H1 (cell line): ENCODE data around the gene TCF7L2. TPM values are rescaled to one million over a fixed set of nuclear protein-coding genes. Genes with fewer than 3 reads are reported as not detected.

Source experiments
- CTCF ChIA-PET: fragments of 300-600 bp; sonication (Branson Sonifier 250); formaldehyde crosslinking; loops from one replicate; lab custom pipeline; 2021; ENCODE audit not compliant: partially characterized antibody; lab: Charles Lee
- POLR2A ChIA-PET: fragments of 300-600 bp; sonication (Branson Sonifier 250); formaldehyde crosslinking; loops from one replicate; lab custom pipeline; 2021; ENCODE audit warnings: inconsistent platforms; ENCODE audit not compliant: partially characterized antibody; lab: Charles Lee
- DNase-seq, 2 experiments: peaks; one replicate each; pipeline versions ENCODE4 v3.0.0 to v3.0.0-alpha.2; 2010 to 2022; ENCODE audit warnings: low spot score in 2 of 2, low read depth in 1 of 2, mixed read lengths in 1 of 2
- FAIRE-seq: peaks from 2 replicates; lab custom pipeline; 2011; peaks lifted over from hg19 to GRCh38; lab: Jason Lieb, UNC
- H2AFZ ChIP-seq: 2 replicates; pipeline ENCODE4 v1.8.1; 2012; ENCODE audit warnings: low read length, inconsistent platforms
- H2AK5ac ChIP-seq: 2 replicates; pipeline ENCODE4 v1.6.1; 2013; ENCODE audit warnings: low read depth, low read length
- H2BK120ac ChIP-seq: replicated peaks from 2 replicates; pipeline ENCODE3; 2013; ENCODE audit warnings: low read depth, low read length, inconsistent platforms
- H2BK12ac ChIP-seq: 2 replicates; pipeline ENCODE4 v1.6.1; 2013; ENCODE audit warnings: low read depth, low read length
- H2BK15ac ChIP-seq: 2 replicates; pipeline ENCODE4 v1.6.1; 2013; ENCODE audit warnings: low read length
- H2BK20ac ChIP-seq: 2 replicates; pipeline ENCODE4 v1.6.1; 2013; ENCODE audit warnings: low read length
- H2BK5ac ChIP-seq: 2 replicates; pipeline ENCODE4 v1.6.1; 2013; ENCODE audit warnings: low read depth, low read length
- H3K14ac ChIP-seq: 2 replicates; pipeline ENCODE4 v1.6.1; 2013; ENCODE audit warnings: inconsistent platforms; ENCODE audit not compliant: insufficient read length
- H3K18ac ChIP-seq: 2 replicates; pipeline ENCODE4 v1.6.1; 2013; ENCODE audit warnings: low read length; ENCODE audit errors: extremely low read depth
- H3K23ac ChIP-seq: 2 replicates; pipeline ENCODE4 v1.6.1; 2013; ENCODE audit warnings: inconsistent platforms; ENCODE audit not compliant: insufficient read length
- H3K23me2 ChIP-seq: 2 replicates; pipeline ENCODE4 v1.6.1; 2013; ENCODE audit warnings: low read depth, low read length
- H3K27ac ChIP-seq: 2 replicates; pipeline ENCODE4 v1.6.1; 2011; ENCODE audit warnings: low read depth, low read length, inconsistent platforms
- H3K27me3 ChIP-seq, 4 experiments: replicated peaks in 1 of 4; 1 replicate in 1 of 4; 2 replicates in 3 of 4; pipeline versions ENCODE4 v1.6.1 to v1.8.1; 2011 to 2013; ENCODE audit warnings: low read length in 3 of 4, mild to moderate bottlenecking in 3 of 4, inconsistent platforms in 2 of 4, mixed read lengths in 2 of 4, moderate library complexity in 1 of 4; ENCODE audit not compliant: control insufficient read depth in 3 of 4, insufficient read depth in 3 of 4; ENCODE audit errors: extremely low read depth in 1 of 4
- H3K36me3 ChIP-seq, 4 experiments: 2 replicates each; pipeline versions ENCODE4 v1.6.1 to v1.8.1; 2011 to 2013; ENCODE audit warnings: mild to moderate bottlenecking in 4 of 4, low read length in 3 of 4, moderate library complexity in 2 of 4, control low read depth in 1 of 4, inconsistent platforms in 1 of 4; ENCODE audit not compliant: insufficient read depth in 4 of 4, control insufficient read depth in 2 of 4
- H3K4ac ChIP-seq: replicated peaks from 2 replicates; pipeline ENCODE3; 2013; ENCODE audit warnings: low read length, low read depth, mixed read lengths, inconsistent platforms; ENCODE audit not compliant: insufficient read length
- H3K4me1 ChIP-seq, 4 experiments: replicated peaks in 1 of 4; 1 replicate in 1 of 4; 2 replicates in 3 of 4; pipeline versions ENCODE4 v1.6.1 to v1.8.1; 2011 to 2013; ENCODE audit warnings: low read length in 3 of 4, inconsistent platforms in 2 of 4, mixed read lengths in 1 of 4; ENCODE audit not compliant: insufficient read depth in 4 of 4, control insufficient read depth in 3 of 4
- H3K4me2 ChIP-seq, 2 experiments: 2 replicates each; pipeline versions ENCODE4 v1.6.1 to v1.8.1; 2011 to 2013; ENCODE audit warnings: low read depth in 2 of 2, low read length in 2 of 2, control low read depth in 1 of 2, inconsistent platforms in 1 of 2, mild to moderate bottlenecking in 1 of 2; ENCODE audit not compliant: insufficient read depth in 1 of 2
- H3K4me3 ChIP-seq, 4 experiments: fragments of 200-600, 300-600 bp in 1 of 4; sonication (generic), shearing (Covaris generic), sonication (Bioruptor Twin) in 1 of 4; 2 replicates each; pipeline versions ENCODE4 v1.5.1 to v1.8.1; 2011 to 2016; ENCODE audit warnings: low read length in 4 of 4, low read depth in 3 of 4, control low read depth in 2 of 4, inconsistent platforms in 2 of 4, mild to moderate bottlenecking in 2 of 4, mixed read lengths in 1 of 4, moderate library complexity in 1 of 4; ENCODE audit not compliant: insufficient read depth in 2 of 4; ENCODE audit errors: extremely low read depth in 1 of 4
- H3K56ac ChIP-seq: replicated peaks from 2 replicates; pipeline ENCODE3; 2013; ENCODE audit warnings: low read depth, mild to moderate bottlenecking, mixed read lengths, low read length, inconsistent platforms; ENCODE audit not compliant: insufficient read length
- H3K79me1 ChIP-seq: 2 replicates; pipeline ENCODE4 v1.6.1; 2013; ENCODE audit warnings: low read depth, low read length, control low read depth
- H3K79me2 ChIP-seq, 2 experiments: 2 replicates each; pipeline versions ENCODE4 v1.6.1 to v1.8.1; 2012 to 2013; ENCODE audit warnings: low read length in 2 of 2, mild to moderate bottlenecking in 2 of 2, inconsistent platforms in 1 of 2; ENCODE audit not compliant: insufficient read depth in 2 of 2, control insufficient read depth in 1 of 2
- H3K9ac ChIP-seq, 4 experiments: replicated peaks in 1 of 4; 1 replicate in 1 of 4; 2 replicates in 3 of 4; pipeline versions ENCODE4 v1.6.1 to v1.8.1; 2011 to 2013; ENCODE audit warnings: low read depth in 3 of 4, low read length in 3 of 4, control low read depth in 2 of 4, mild to moderate bottlenecking in 2 of 4, moderate library complexity in 2 of 4, inconsistent platforms in 1 of 4; ENCODE audit errors: extremely low read depth in 1 of 4
- H3K9me3 ChIP-seq, 2 experiments: 2 replicates each; pipeline versions ENCODE4 v1.6.1 to v1.8.1; 2012 to 2013; ENCODE audit warnings: mild to moderate bottlenecking in 2 of 2, moderate library complexity in 2 of 2, control low read depth in 1 of 2, inconsistent platforms in 1 of 2, low read depth in 1 of 2, low read length in 1 of 2, mixed read lengths in 1 of 2; ENCODE audit not compliant: insufficient read depth in 2 of 2
- H4K20me1 ChIP-seq, 2 experiments: replicated peaks in 1 of 2; 2 replicates each; pipeline versions ENCODE3 to v1.8.1; 2011 to 2013; ENCODE audit warnings: inconsistent platforms in 2 of 2, low read length in 2 of 2, mild to moderate bottlenecking in 1 of 2; ENCODE audit not compliant: insufficient read depth in 2 of 2, control insufficient read depth in 1 of 2
- H4K5ac ChIP-seq: 2 replicates; pipeline ENCODE4 v1.6.1; 2013; ENCODE audit warnings: low read length, low read depth, mixed read lengths, inconsistent platforms; ENCODE audit not compliant: insufficient read length
- H4K8ac ChIP-seq: 2 replicates; pipeline ENCODE4 v1.8.0; 2013; ENCODE audit warnings: mild to moderate bottlenecking, moderate library complexity, low read length, inconsistent platforms; ENCODE audit not compliant: insufficient read depth; ENCODE audit errors: extremely low read depth
- H4K91ac ChIP-seq: replicated peaks from 2 replicates; pipeline ENCODE3; 2013; ENCODE audit warnings: low read length, mixed read lengths, inconsistent platforms; ENCODE audit not compliant: insufficient read length
- CHD2 ChIP-seq: IDR thresholded peaks from 2 replicates; pipeline ENCODE4 v1.6.1; 2012; ENCODE audit warnings: low read length, improper control_type of control experiment
- CTBP2 ChIP-seq: IDR thresholded peaks from 2 replicates; pipeline ENCODE4 v1.7.0; 2011; ENCODE audit warnings: borderline replicate concordance, mild to moderate bottlenecking, moderate library complexity, mixed read lengths, low read length; ENCODE audit not compliant: insufficient read depth, insufficient read length
- EGR1 ChIP-seq: IDR thresholded peaks from 2 replicates; pipeline ENCODE4 v1.6.1; 2011; ENCODE audit warnings: low read depth, low read length, borderline replicate concordance
- HDAC2 ChIP-seq, 2 experiments: fragments of 300-600 bp in 1 of 2; sonication (generic) in 1 of 2; IDR thresholded peaks; 2 replicates each; pipeline ENCODE4 v1.6.1; 2011 to 2012; ENCODE audit warnings: low read depth in 2 of 2, low read length in 2 of 2, mild to moderate bottlenecking in 2 of 2, moderate library complexity in 2 of 2, borderline replicate concordance in 1 of 2, inconsistent platforms in 1 of 2
- KDM4A ChIP-seq: IDR thresholded peaks from one replicate; pipeline ENCODE4 v1.7.1; 2012; ENCODE audit warnings: low read depth, mild to moderate bottlenecking, moderate library complexity, low read length, inconsistent platforms; ENCODE audit not compliant: severe bottlenecking
- PHF8 ChIP-seq: fragments of 200-600 bp; sonication (generic); conservative IDR thresholded peaks from 2 replicates; pipeline ENCODE4 v1.7.1; 2012; ENCODE audit warnings: low read depth, mild to moderate bottlenecking, inconsistent platforms, low read length, moderate library complexity
- POU5F1 ChIP-seq: IDR thresholded peaks from 2 replicates; pipeline ENCODE4 v1.6.1; 2011; ENCODE audit warnings: low read depth, mild to moderate bottlenecking, low read length, moderate library complexity
- SAP30 ChIP-seq: fragments of 300-600 bp; sonication (generic); IDR thresholded peaks from 2 replicates; pipeline ENCODE4 v1.7.1; 2012; ENCODE audit warnings: low read length, moderate library complexity, mild to moderate bottlenecking, inconsistent platforms; ENCODE audit not compliant: insufficient read depth, insufficient replicate concordance
- TAF7 ChIP-seq: optimal IDR thresholded peaks from 2 replicates; pipeline ENCODE3; 2011; ENCODE audit warnings: low read depth, mild to moderate bottlenecking, inconsistent platforms, low read length, moderate library complexity, borderline replicate concordance
- WGBS, 2 experiments: shearing (Covaris generic) in 1 of 2; methylation state at CpG; one replicate each; pipeline versions ENCODE4 v1.1.6 to v1.1.7; 2013 to 2015; ENCODE audit warnings: low lambda C conversion rate in 2 of 2, mixed read lengths in 2 of 2, inconsistent platforms in 1 of 2, low coverage in 1 of 2, missing lambda C conversion rate in 1 of 2; ENCODE audit not compliant: insufficient replicate concordance in 2 of 2, insufficient coverage in 1 of 2, insufficient read length in 1 of 2; ENCODE audit errors: extremely low coverage in 1 of 2, missing lambda C conversion rate in 1 of 2; 5-methylcytosine and 5-hydroxymethylcytosine counted together
- polyA plus RNA-seq, 7 experiments: library from polyadenylated mRNA; depleted of rRNA in 3 of 7; stranded (reverse) in 5 of 7; unstranded in 2 of 7; fragments of >200 nt in 5 of 7; fragments of 200-250 nt in 2 of 7; gene quantifications; 1 replicate in 5 of 7; 2 replicates in 1 of 7; 4 replicates in 1 of 7; pipeline versions ENCODE4 v1.2.1 to v1.2.3, GENCODE V29; 2011 to 2013; ENCODE audit warnings: missing spikeins in 2 of 7, mixed read lengths in 2 of 7
- total RNA-seq: library from RNA; stranded (reverse); fragmentation: NEBNext Ultra II Directional; extraction: Animal tissue kit (Norgen Biotek cat#: 25700); gene quantifications from 2 replicates; pipeline ENCODE4 v1.2.1, GENCODE V29; 2021
- TF ChIP-seq, protein P1 (sequence below), 3 experiments: IDR thresholded peaks; 1 replicate in 2 of 3; 2 replicates in 1 of 3; pipeline versions ENCODE4 v1.5.1 to v1.6.1; 2011; ENCODE audit warnings: low read length in 3 of 3, mild to moderate bottlenecking in 3 of 3, inconsistent platforms in 2 of 3, low read depth in 1 of 3, moderate library complexity in 1 of 3; ENCODE audit not compliant: insufficient read depth in 1 of 3; ENCODE audit errors: control extremely low read depth in 1 of 3

Gene TCF7L2
- total and polyA plus RNA-seq, 2 of the 8 experiments (the other 6 are each of a cell fraction or from before 2014, with no cell fraction given) = 33.9 to 67.3 TPM

DNA sequence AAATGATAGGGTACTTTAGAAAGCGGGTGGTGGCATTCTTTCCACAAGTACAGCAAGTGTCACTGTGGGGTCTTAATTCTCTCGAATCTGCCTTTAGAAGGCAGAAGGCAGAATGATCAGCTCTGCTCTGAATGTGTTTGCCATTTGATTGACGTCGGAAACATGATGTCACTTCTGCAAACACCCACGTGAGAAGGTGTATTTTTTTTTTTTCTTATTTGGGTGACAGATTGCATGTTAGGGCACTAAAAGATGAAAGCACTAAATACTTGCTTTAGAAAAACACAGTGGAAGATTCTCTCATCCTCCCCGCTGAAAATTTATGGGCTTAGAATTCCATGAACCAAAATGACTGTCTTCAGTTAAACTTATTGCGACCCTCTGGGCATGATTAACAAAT is 150.2 kb downstream of the TCF7L2 start:
- H2AFZ ChIP-seq = no peak overlapping the region
- H3K27me3 ChIP-seq = no peaks in the 10 kb centered on the region
- no peak overlapping the region for H2BK20ac ChIP-seq
- no peak overlapping the region for H2BK5ac ChIP-seq
- no peak overlapping the region for H3K14ac ChIP-seq
- H2BK12ac ChIP-seq = no peak overlapping the region
- peaks cover 6 to 16% of the 10 kb centered on the region in 2 experiments for H4K20me1 ChIP-seq
- peaks cover 1 to 10% (median 6%) of the 10 kb centered on the region in 4 experiments for H3K4me1 ChIP-seq
- no peak overlapping the region for H2BK120ac ChIP-seq
- H4K91ac ChIP-seq = no peak overlapping the region
- no peaks in the 10 kb centered on the region for H3K9me3 ChIP-seq
- no peak overlapping the region for H3K4me3 ChIP-seq
- no peak overlapping the region for H3K4me2 ChIP-seq
- H3K36me3 ChIP-seq = peaks cover 0 to 17% (median 1%) of the 10 kb centered on the region in 4 experiments; a peak in 3 of 8 replicates
- no peak overlapping the region for H3K23ac ChIP-seq
- H2AK5ac ChIP-seq = no peak overlapping the region
- no peak overlapping the region for H2BK15ac ChIP-seq
- H3K79me1 ChIP-seq = peaks cover 11% of the 10 kb centered on the region; the same call in 1 of the 2 replicates
- H3K4ac ChIP-seq = no peak overlapping the region
- H3K23me2 ChIP-seq = no peaks in the 10 kb centered on the region
- H3K27ac ChIP-seq = no peak overlapping the region
- DNase-seq (no peak), FAIRE-seq (no peak)
- 86% methylated on average over 7 of the region's 7 CpGs; no CpG with 5 or more reads in 1 of the 2 experiments for WGBS, 2 experiments
- H4K8ac ChIP-seq = no peak overlapping the region
- H4K5ac ChIP-seq = no peak overlapping the region
- H3K79me2 ChIP-seq = peaks cover 0 to 81% of the 10 kb centered on the region in 2 experiments; a peak in 3 of 4 replicates
- CTCF ChIA-PET = interaction anchor here (1.0 to 2.3 kb wide), 3 partner anchors 7 to 22 kb away, joined by 3 to 6 read pairs (median 3); no protein-coding TSS in a partner anchor
- no peak overlapping the region for H3K9ac ChIP-seq
- no peak overlapping the region for H3K18ac ChIP-seq
- POLR2A ChIA-PET = interaction anchor here (0.6 kb wide), 1 partner anchor 868 kb away, joined by 3 read pairs; no protein-coding TSS in a partner anchor
- H3K56ac ChIP-seq = no peak overlapping the region
- TF ChIP-seq CHD2 (no peak), TAF7 (no peak), KDM4A (no peak), HDAC2 (IDR thresholded peaks at IDR 0.05; ENCODE audit: borderline replicate concordance in 1 of 2, low read depth in 2 of 2, low read length in 2 of 2) (no peak), EGR1 (no peak), POU5F1 (no peak), SAP30 (no peak), CTBP2 (no peak), PHF8 (no peak)
- TF ChIP-seq, protein P1, sequence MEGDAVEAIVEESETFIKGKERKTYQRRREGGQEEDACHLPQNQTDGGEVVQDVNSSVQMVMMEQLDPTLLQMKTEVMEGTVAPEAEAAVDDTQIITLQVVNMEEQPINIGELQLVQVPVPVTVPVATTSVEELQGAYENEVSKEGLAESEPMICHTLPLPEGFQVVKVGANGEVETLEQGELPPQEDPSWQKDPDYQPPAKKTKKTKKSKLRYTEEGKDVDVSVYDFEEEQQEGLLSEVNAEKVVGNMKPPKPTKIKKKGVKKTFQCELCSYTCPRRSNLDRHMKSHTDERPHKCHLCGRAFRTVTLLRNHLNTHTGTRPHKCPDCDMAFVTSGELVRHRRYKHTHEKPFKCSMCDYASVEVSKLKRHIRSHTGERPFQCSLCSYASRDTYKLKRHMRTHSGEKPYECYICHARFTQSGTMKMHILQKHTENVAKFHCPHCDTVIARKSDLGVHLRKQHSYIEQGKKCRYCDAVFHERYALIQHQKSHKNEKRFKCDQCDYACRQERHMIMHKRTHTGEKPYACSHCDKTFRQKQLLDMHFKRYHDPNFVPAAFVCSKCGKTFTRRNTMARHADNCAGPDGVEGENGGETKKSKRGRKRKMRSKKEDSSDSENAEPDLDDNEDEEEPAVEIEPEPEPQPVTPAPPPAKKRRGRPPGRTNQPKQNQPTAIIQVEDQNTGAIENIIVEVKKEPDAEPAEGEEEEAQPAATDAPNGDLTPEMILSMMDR (IDR thresholded peaks at IDR 0.05; ENCODE audit: control extremely low read depth in 1 of 3, insufficient read depth in 1 of 3, low read depth in 1 of 3, low read length in 3 of 3) = no peak
